HG03064 (cell line): ENCODE measurements around the gene BRD4.

Experiments used
- ATAC-seq: cut with Tn5 transposase; IDR thresholded peaks from one replicate; pipeline ENCODE4 v1.9.1; 2021; ENCODE audit warnings: low read depth; ENCODE audit not compliant: unreplicated experiment

Gene BRD4

GRCh38 chr19:15292847-15293582 is 39.3 kb downstream of the BRD4 start:
- ATAC-seq: no peak

GRCh38 chr19:15292140-15292539 is 40.2 kb downstream of the BRD4 start:
- ATAC-seq: no peak

DNA sequence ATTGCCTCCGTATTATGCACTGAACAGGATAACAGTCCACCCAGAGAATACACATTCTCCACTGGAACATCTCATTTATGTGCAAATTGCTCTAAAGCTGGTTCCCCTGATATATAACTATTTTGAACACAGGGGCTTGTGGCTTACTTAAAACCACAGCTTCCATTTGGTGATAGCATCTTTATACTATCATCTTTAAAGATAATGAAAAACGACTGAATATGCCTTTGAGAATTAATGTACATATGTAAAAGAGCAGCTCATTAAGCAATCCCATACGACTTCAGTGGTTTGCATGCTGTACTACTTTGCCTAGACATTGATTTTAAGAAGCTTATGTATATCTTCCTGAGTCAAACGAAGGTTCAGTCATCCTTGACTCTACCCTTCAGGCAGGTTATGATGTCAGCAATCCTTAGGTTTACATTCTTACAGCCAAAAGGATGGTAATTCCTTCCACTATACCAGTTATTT is 40.8 kb downstream of the BRD4 start:
- ATAC-seq: no peak

- ATAC-seq: no peak
These were observed 41.2 kb downstream of the BRD4 start for GRCh38 chr19:15291089-15291488.

GRCh38 chr19:15290166-15290565 is 42.2 kb downstream of the BRD4 start:
- no peak for ATAC-seq

GRCh38 chr19:15289673-15290072 is 42.7 kb downstream of the BRD4 start:
- no peak for ATAC-seq

- no peak for ATAC-seq
These were observed 44.0 kb downstream of the BRD4 start for GRCh38 chr19:15288146-15288963.

DNA sequence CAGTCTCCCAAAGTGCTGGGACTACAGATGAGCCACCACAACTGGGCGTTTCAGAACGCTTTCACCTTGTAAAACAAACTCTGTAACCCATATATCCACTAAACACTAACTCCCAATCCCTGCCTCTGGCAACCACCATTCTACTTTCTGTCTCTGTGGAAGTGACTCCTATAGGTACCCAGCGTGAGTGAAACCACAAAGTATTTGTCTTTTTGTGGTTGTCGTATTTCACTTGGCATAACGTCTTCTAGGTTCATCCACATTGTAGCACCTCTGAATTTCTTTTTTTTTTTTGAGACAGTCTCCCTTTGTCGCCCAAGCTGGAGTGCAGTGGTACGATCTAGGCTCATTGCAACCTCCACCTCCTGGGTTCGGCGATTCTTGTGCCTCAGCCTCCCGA is 44.8 kb downstream of the BRD4 start:
- ATAC-seq: no peak

GRCh38 chr19:15286688-15287365 is 45.5 kb downstream of the BRD4 start:
- ATAC-seq: no peak

DNA sequence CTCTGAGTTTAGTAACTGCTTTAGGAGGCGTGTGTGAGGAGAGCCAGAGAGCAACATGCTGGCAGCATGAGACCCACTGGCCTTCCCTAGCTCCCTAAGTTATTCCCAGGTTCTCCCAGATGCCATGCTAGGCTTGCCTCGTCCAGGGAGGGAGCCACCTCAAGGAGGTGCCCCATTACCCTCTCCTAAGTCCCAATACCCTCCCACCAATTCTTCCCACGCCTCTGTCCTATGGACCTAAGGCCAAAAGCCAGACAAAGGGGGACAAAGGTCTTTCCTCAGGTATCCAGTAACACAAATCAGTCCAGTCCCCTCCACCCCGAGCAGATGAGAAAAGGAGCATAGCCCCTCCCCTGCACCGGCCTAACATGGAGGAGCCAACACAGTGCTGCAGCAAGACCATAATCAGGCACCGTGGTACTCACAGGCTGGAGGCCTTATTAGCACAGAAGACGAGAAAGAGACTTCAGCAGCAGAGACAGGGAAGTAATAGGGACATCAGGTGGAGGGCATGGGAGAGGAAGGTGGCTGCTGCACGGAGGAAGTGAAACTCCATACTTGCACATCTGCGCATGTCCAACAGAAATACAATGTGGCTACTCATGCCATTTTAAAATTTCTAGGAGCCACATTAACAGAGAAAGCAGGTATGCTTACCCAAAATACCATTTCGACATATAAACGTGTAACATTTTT is 46.3 kb downstream of the BRD4 start:
- no peak for ATAC-seq

DNA sequence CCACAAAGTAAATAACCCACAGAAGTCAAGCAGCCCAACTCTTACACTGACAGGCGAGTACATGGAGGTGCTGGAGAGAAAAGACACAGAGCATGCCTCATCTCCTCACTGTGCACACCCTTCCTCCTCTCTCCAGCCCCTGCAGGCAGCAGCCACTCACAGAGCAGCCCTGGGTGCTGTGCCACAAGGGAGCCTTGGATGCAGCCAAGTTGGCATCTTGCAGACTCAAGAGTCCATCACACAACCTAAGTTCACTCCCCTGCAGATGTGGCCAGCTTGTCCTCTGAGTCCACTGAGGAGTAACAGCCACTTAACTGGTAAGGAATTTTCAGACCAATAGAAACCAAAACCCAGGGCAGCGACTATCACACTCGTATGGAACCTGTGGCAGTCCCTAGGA is 47.4 kb downstream of the BRD4 start:
- ATAC-seq: no peak

DNA sequence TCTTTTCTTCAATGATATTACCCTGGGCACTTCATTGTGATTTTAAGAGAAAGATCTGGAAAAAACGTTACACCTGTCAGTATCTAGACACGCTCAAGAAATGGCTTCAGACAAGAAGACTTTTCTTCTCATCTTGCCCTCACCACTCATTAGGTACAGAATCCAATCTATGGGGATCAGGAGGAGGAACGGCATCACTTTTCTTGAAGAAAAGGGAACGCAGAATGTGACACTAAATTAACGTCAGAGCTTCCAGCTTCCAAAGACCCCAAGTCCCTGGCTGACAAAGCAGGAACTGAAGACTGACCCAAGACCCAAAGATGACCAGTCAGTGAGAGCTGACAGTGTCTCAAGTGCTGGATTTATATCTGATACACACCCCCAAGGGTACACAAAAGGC is 48.2 kb downstream of the BRD4 start:
- ATAC-seq: no peak

DNA sequence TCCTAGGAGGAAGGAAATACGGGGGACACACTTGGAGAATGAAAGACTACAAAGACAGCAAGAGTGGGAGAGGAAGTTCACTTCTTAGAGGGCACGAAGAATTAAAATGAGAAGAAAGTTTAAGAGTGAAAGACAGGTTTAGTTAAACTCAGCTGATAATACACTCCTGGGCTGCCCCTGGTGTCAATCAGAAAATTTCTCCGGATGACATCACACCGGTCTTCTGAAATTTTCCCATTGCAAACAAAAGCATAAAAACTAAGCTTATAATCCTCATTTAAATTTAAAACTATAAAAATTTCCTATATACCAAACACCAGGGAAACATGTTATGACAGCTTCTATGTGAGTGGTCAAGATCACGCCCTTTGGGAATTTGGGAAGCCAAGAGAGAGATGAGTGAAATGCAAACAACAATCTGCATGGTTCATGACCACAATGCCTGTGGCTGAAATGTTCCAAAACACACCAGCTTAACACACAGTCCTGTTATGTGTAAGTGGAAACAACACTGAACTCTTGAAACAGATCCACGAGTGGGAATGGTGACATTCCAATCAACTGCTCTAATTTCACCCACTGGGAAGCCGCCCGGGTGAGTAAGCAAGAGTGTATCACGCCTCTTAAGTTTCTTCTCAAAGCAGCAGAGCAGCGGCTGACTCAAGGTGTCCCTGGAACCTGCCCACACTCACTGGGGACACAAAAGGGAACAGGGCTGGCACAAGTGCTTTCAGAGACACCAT is 49.0 kb downstream of the BRD4 start:
- no peak for ATAC-seq

DNA sequence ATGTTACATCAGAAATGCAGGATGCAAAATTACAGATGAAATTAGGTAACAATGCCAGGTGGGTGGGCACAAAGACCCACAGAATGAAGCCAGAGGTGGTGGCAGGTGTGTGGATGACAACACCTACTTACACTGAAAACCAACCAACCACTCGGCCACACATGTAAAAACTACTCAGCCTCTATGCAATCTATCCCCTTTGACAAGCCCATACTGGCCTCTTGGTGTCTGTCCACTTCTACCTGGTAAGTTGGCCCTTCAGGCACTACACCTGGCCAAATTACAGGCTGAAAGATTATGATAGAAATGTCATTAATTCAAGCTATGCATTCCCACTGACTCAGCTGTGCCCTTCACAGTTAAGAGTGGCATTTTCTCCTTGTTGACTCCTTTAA is 50.0 kb downstream of the BRD4 start:
- ATAC-seq: no peak

DNA sequence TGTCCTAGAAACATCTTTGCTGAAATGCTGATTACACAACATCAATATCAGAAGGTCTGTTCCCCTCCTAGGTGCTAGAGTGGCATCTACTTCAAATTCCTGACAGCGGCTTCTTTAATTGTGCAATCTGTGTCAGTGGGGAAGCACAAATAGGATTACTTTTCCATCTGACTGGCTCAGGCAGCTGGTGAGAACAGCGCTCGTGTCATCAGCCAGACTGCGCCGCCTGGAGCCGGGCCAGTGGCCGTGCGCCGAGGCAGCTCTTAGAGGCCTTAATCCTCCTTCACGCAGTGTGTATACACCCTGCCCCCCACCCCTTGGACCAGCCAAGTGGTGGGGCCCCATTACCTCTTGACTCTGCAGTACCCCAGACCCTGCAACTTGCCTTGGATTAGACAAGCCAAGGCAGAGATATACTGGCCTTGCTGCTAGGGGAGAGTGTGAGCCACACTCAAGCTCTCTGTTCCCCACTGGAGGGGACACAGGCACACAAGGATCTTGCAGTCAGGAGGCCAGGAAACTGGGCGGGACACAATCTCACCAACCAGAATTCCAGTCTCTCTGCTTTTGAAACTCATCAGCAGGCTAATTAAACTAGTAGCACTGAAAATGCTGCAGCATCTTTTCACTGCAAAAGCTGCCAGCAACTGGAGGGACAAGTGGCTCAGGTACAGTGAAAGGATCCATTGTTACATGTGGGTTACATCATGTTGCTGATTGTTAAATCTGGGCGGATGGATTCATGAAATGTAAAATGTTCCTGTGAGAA is 51.2 kb downstream of the BRD4 start:
- ATAC-seq: no peak

DNA sequence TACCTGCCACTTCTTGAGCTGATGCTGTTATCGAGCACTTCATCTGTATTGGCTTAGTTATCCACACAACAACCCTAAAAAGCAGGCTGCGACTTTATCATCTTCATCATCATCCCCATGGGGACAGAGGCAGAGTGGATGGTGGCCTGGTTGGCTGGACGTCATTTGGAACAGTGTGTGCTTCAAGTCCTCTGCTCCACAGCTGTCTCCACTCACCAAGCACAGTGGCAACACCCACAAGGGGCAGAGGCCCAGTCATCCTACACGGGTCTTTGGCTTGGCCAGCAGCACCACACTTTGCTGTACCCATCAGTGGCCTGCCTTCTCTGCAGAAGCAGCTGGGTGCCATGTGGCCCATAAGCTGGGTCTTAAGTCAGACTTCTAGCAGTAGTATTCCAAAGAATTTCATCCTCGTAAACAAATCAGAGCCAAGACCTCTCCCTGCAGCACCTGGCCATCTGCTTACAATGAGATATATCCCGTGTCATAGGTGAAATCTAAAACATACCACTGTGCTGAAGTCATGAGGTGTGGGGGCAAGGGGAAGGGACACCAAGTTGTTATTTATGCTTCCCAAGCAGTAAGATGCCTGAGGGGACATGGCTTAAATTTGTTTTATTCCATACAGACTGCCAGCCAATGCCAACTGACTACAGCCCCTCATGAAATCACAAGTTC is 52.2 kb downstream of the BRD4 start:
- no peak for ATAC-seq

- ATAC-seq: no peak
These were observed 52.9 kb downstream of the BRD4 start for GRCh38 chr19:15279326-15279904.

GRCh38 chr19:15276620-15277215 is 55.6 kb downstream of the BRD4 start:
- no peak for ATAC-seq
